ENCODE measurements around the gene NOTO.
A peak's percentile ranks its signal among the peaks of the same experiment; 100 is the strongest.

Gene NOTO

DNA sequence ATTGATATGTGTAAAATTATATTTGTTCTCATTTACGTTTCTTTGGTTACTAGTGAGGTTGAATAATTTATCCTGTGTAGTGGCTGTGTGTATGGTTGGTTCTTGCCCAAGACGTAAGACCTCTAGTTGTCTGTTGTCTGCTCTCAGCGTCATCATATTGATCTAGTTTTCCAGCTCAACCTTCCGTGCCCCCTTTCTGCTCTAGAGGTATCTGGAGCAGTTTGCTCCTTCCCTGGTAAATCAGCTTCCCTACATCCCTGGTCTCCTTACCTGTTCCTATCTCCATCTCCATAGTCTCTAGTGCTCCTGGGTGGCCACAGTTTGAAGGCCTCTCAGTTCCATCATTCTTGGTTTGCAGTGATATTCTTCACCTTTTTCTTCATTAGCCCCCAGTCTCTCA is 12.9 kb downstream of the NOTO start:
- H3K27ac Mint-ChIP-seq = peak overlapping the region; percentile 95
- peaks cover 31% of the 10 kb centered on the region for H3K4me1 Mint-ChIP-seq
- H3K4me3 Mint-ChIP-seq = peak overlapping the region; percentile 90
- H3K36me3 Mint-ChIP-seq = peaks cover 8% of the 10 kb centered on the region
- no peak for ATAC-seq
- no peaks in the 10 kb centered on the region for H3K9me3 Mint-ChIP-seq
- H3K27me3 Mint-ChIP-seq = peaks cover 2% of the 10 kb centered on the region

GRCh38 chr2:73217160-73217559 is 14.8 kb downstream of the NOTO start:
- Mint-ChIP-seq H3K4me3 (no peak overlapping the region), H3K9me3 (no peaks in the 10 kb centered on the region), H3K36me3 (peaks cover 26% of the 10 kb centered on the region), H3K27me3 (no peaks in the 10 kb centered on the region), H3K27ac (no peak overlapping the region), H3K4me1 (peaks cover 31% of the 10 kb centered on the region)
- ATAC-seq = no peak

DNA sequence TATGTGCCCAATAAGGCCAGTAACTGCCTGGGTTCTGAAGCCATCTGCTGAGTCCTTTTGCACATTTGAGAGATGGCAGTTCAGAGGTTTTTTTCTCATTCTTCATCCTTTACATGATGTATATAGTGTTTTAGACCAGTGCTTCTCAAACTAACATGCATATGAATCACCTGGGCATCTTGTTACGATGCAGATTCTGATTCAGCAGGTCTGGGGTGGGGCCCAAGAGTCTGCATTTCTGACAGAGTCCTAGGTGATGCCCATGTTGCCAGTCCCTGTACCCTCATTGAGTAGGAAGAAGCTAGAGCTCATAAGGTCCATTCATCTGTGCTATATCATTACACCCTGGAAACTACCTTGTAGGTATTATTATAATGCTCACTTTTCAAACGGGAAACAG is 15.5 kb downstream of the NOTO start:
- peaks cover 32% of the 10 kb centered on the region for H3K36me3 Mint-ChIP-seq
- H3K4me1 Mint-ChIP-seq = peaks cover 31% of the 10 kb centered on the region
- no peak overlapping the region for H3K27ac Mint-ChIP-seq
- no peaks in the 10 kb centered on the region for H3K27me3 Mint-ChIP-seq
- H3K4me3 Mint-ChIP-seq = no peak overlapping the region
- no peaks in the 10 kb centered on the region for H3K9me3 Mint-ChIP-seq
- ATAC-seq = no peak

- H3K27ac Mint-ChIP-seq = no peak overlapping the region
- no peaks in the 10 kb centered on the region for H3K27me3 Mint-ChIP-seq
- H3K4me1 Mint-ChIP-seq = peaks cover 26% of the 10 kb centered on the region
- no peak overlapping the region for H3K4me3 Mint-ChIP-seq
- no peak for ATAC-seq
- no peaks in the 10 kb centered on the region for H3K9me3 Mint-ChIP-seq
- H3K36me3 Mint-ChIP-seq = peaks cover 32% of the 10 kb centered on the region
These were observed 15.9 kb downstream of the NOTO start for GRCh38 chr2:73218298-73218697.

DNA sequence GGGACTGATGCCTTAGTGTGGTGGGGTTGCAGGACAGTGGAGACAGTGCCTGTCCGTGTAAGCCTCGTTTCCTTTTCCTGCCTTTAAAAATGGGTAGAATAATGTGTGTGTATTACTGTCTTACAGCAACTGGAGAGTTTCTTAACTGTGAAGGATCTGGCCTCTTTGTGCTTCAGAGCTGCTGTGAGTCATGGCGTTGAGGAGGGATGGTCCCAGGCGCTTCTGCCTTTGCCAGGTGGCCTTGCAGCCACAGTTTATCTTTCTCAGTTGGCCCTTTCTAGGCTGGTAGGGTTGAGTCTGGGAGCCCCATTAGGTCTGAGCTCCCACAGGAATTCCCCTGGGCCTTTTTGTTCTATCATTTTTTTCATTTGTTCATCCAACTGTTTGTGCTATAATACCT is 21.4 kb downstream of the NOTO start:
- H3K4me3 Mint-ChIP-seq = no peak overlapping the region

GRCh38 chr2:73225513-73226360 is 23.4 kb downstream of the NOTO start:
- no peak for ATAC-seq
- Mint-ChIP-seq H3K4me1 (no peaks in the 10 kb centered on the region), H3K36me3 (peaks cover 39% of the 10 kb centered on the region), H3K27me3 (no peaks in the 10 kb centered on the region), H3K27ac (no peak overlapping the region), H3K9me3 (no peaks in the 10 kb centered on the region), H3K4me3 (no peak overlapping the region)

More for the DNA sequence above, 21.4 kb downstream of the NOTO start:
- Mint-ChIP-seq H3K27ac (no peak overlapping the region), H3K4me1 (no peaks in the 10 kb centered on the region), H3K9me3 (no peaks in the 10 kb centered on the region), H3K27me3 (no peaks in the 10 kb centered on the region), H3K36me3 (peaks cover 50% of the 10 kb centered on the region)
- no peak for ATAC-seq

- ATAC-seq = no peak
- no peak overlapping the region for H3K4me3 Mint-ChIP-seq
- H3K36me3 Mint-ChIP-seq = peaks cover 26% of the 10 kb centered on the region
- no peaks in the 10 kb centered on the region for H3K9me3 Mint-ChIP-seq
- no peaks in the 10 kb centered on the region for H3K4me1 Mint-ChIP-seq
- H3K27me3 Mint-ChIP-seq = no peaks in the 10 kb centered on the region
- no peak overlapping the region for H3K27ac Mint-ChIP-seq
These were observed 24.7 kb downstream of the NOTO start for GRCh38 chr2:73227086-73227485.

- no peak overlapping the region for H3K4me3 Mint-ChIP-seq
- H3K4me1 Mint-ChIP-seq = peaks cover 6% of the 10 kb centered on the region
These were observed 26.3 kb downstream of the NOTO start for GRCh38 chr2:73228631-73229030.

DNA sequence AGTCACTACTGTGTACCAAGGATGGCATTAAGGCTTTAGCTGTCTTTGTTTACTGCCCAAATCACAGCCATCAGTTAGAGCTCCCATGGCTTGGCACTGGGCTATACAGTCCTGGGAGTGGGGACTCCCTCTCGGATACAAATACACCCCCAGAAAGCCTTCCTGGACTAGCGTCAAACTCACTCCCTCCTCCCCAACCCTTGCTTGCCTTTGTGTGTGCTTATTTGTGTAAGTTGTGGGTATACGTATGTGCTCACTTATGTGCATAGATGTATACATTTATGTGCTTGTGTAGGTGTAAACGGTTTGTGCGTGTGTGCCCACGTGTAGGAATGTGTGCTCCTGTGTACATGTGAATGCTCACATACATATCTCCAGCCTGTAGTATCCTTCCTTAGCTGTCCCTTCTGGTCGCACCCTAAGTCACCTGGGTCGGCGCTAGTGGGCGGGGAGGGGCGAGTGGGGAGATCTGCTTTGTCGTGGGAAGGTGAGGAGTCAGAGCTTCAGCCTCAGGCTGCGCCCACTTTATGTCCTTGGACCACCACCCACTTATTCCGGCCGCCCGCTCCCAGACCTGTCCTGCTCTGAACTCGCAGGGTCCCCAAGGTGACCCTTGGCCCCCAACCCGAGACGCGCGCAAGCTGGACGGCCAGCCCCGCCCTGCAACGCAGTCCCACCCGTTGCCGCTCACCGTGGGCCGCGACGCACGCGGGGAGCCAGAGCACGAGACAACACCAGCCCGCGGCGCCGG is 30.2 kb downstream of the NOTO start:
- no peaks in the 10 kb centered on the region for H3K9me3 Mint-ChIP-seq
- no peaks in the 10 kb centered on the region for H3K27me3 Mint-ChIP-seq
- peaks cover 20% of the 10 kb centered on the region for H3K36me3 Mint-ChIP-seq
- peak overlapping the region; percentile 95 for H3K27ac Mint-ChIP-seq
- peaks cover 34% of the 10 kb centered on the region for H3K4me1 Mint-ChIP-seq
- peak overlapping the region; percentile 97 for H3K4me3 Mint-ChIP-seq
- peak; percentile 1 for ATAC-seq

More at GRCh38 chr2:73228631-73229030, 26.3 kb downstream of the NOTO start:
- ATAC-seq = no peak
- H3K27me3 Mint-ChIP-seq = no peaks in the 10 kb centered on the region
- peaks cover 16% of the 10 kb centered on the region for H3K36me3 Mint-ChIP-seq
- no peak overlapping the region for H3K27ac Mint-ChIP-seq
- no peaks in the 10 kb centered on the region for H3K9me3 Mint-ChIP-seq

GRCh38 chr2:73233154-73233931 is 31.0 kb downstream of the NOTO start, which contains the start of gene PRADC1:
TSS of gene PRADC1 (minus strand) at chr2:73233239. CDS start at chr2:73233160, 79 bp downstream.
- H3K36me3 Mint-ChIP-seq = peaks cover 17% of the 10 kb centered on the region

GRCh38 chr2:73233932-73234832 is 31.8 kb downstream of the NOTO start, which contains the start of gene CCT7:
TSS of gene CCT7 (plus strand) at chr2:73234308. CDS start at chr2:73234379, 71 bp downstream.
- Mint-ChIP-seq H3K27me3 (no peaks in the 10 kb centered on the region), H3K9me3 (no peaks in the 10 kb centered on the region), H3K4me3 (peak within 1 kb of the TSS; percentile 97), H3K4me1 (peaks cover 38% of the 10 kb centered on the region), H3K36me3 (peaks cover 12% of the 10 kb centered on the region), H3K27ac (peak within 1 kb of the TSS; percentile 95)
- peak; percentile 84 for ATAC-seq

More at GRCh38 chr2:73233154-73233931, 31.0 kb downstream of the NOTO start, which contains the start of gene PRADC1:
- peak; percentile 97 for ATAC-seq
- H3K9me3 Mint-ChIP-seq = no peaks in the 10 kb centered on the region
- peak within 1 kb of the TSS; percentile 97 for H3K4me3 Mint-ChIP-seq
- H3K4me1 Mint-ChIP-seq = peaks cover 35% of the 10 kb centered on the region
- no peaks in the 10 kb centered on the region for H3K27me3 Mint-ChIP-seq
- peak within 1 kb of the TSS; percentile 95 for H3K27ac Mint-ChIP-seq

GRCh38 chr2:73235315-73236028 is 33.1 kb downstream of the NOTO start:
- peaks cover 38% of the 10 kb centered on the region for H3K4me1 Mint-ChIP-seq
- peak overlapping the region; percentile 97 for H3K4me3 Mint-ChIP-seq
- no peaks in the 10 kb centered on the region for H3K9me3 Mint-ChIP-seq
- no peak for ATAC-seq
- no peaks in the 10 kb centered on the region for H3K27me3 Mint-ChIP-seq
- H3K27ac Mint-ChIP-seq = peak overlapping the region; percentile 95
- H3K36me3 Mint-ChIP-seq = peaks cover 12% of the 10 kb centered on the region

DNA sequence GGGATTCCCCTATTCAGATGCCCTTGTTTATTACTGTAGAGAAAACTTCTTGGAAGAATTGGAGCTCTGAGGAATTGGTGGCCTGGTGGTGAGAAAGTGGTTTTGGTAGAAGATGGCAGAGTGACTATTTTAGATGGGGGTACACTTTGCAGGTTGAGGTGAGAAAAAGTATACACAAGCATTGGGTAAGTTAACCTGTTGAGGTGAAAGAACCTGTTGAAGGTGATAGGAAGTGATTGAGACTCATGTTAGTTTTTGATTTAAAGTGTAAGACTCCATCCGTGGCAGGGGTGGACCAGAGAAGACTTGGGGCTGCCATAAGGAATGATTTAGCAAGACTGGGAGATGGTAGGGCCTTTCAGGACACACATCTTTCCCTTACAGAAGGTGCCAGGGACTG is 34.8 kb downstream of the NOTO start:
- ATAC-seq = no peak
- Mint-ChIP-seq H3K36me3 (peaks cover 12% of the 10 kb centered on the region), H3K4me3 (no peak overlapping the region), H3K4me1 (peaks cover 38% of the 10 kb centered on the region), H3K9me3 (no peaks in the 10 kb centered on the region), H3K27ac (no peak overlapping the region), H3K27me3 (no peaks in the 10 kb centered on the region)

All from stimulated activated memory B cell treated with anti-CD40 and anti-IgM and Interleukin-4, amounts not matched to agents 10 μg/mL and 1 μg/mL and 100 μg/mL, for 72 hours (primary cell).